ENCODE results near the gene DAGLB.

DNA sequence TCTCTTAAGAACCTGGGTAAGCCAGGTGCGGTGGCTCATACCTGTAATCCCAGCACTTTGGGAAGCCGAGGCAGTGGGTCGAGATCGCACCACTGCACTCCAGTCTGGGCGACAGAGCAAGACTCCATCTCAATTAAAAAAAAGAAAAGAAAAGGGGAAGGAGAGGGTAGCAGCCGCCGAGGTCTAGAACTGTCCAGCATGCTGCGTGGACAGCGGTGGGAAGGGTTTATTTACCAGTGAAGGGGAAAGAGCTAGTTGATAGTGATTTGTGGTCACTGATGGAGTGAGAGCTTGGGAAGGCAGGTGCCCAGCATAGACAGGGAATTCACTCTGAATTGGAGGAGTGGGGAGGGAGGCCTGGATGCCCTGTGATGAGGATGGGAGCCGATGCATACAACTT lies 43.4 kb upstream of the DAGLB start:
- TF ChIP-seq, protein P1, sequence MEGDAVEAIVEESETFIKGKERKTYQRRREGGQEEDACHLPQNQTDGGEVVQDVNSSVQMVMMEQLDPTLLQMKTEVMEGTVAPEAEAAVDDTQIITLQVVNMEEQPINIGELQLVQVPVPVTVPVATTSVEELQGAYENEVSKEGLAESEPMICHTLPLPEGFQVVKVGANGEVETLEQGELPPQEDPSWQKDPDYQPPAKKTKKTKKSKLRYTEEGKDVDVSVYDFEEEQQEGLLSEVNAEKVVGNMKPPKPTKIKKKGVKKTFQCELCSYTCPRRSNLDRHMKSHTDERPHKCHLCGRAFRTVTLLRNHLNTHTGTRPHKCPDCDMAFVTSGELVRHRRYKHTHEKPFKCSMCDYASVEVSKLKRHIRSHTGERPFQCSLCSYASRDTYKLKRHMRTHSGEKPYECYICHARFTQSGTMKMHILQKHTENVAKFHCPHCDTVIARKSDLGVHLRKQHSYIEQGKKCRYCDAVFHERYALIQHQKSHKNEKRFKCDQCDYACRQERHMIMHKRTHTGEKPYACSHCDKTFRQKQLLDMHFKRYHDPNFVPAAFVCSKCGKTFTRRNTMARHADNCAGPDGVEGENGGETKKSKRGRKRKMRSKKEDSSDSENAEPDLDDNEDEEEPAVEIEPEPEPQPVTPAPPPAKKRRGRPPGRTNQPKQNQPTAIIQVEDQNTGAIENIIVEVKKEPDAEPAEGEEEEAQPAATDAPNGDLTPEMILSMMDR (conservative IDR thresholded peaks at IDR 0.05; ENCODE audit: low read depth, low read length), result no peak
- no peak for TF ChIP-seq EZH2 (IDR thresholded peaks at IDR 0.05; ENCODE audit: borderline replicate concordance, low read depth, low read length, poor library complexity, severe bottlenecking)

Measured in A673 (cell line).